Medulla oblongata (tissue), 1 donor: Measurements from ENCODE around the gene PTPN23.
A peak's percentile ranks its signal among the peaks of the same experiment; 100 is the strongest.

Experiments
- DNase-seq: peaks from one replicate; pipeline ENCODE4 v3.0.0-alpha.2; 2015; ENCODE audit errors: extremely low spot score

The PTPN23 gene

GRCh38 chr3:47420511-47421484, 40.0 kb downstream of the PTPN23 start:
- DNase-seq: peak; percentile 96

GRCh38 chr3:47421741-47422649, 41.2 kb downstream of the PTPN23 start:
- DNase-seq: no peak

GRCh38 chr3:47422743-47423142, 41.9 kb downstream of the PTPN23 start:
- DNase-seq: no peak

- DNase-seq: no peak
These were observed 42.8 kb downstream of the PTPN23 start for GRCh38 chr3:47423548-47424145.

- DNase-seq: no peak
These were observed 43.9 kb downstream of the PTPN23 start for GRCh38 chr3:47424434-47425382.

GRCh38 chr3:47425383-47425778, 44.6 kb downstream of the PTPN23 start:
- no peak for DNase-seq

GRCh38 chr3:47425959-47426358, 45.1 kb downstream of the PTPN23 start:
- DNase-seq: no peak

GRCh38 chr3:47427866-47428265, 47.0 kb downstream of the PTPN23 start:
- DNase-seq: no peak

GRCh38 chr3:47428662-47429061, 47.8 kb downstream of the PTPN23 start:
- no peak for DNase-seq

GRCh38 chr3:47429476-47430270, 48.9 kb downstream of the PTPN23 start:
- DNase-seq: no peak

- DNase-seq: no peak
These were observed 49.8 kb downstream of the PTPN23 start for GRCh38 chr3:47430606-47431005.

- DNase-seq: no peak
These were observed 50.4 kb downstream of the PTPN23 start for GRCh38 chr3:47431225-47431624.

GRCh38 chr3:47432673-47433072, 51.9 kb downstream of the PTPN23 start:
- DNase-seq: no peak

GRCh38 chr3:47433796-47434195, 53.0 kb downstream of the PTPN23 start:
- DNase-seq: no peak

- DNase-seq: no peak
These were observed 54.0 kb downstream of the PTPN23 start for GRCh38 chr3:47434849-47435248.

GRCh38 chr3:47436180-47436579, 55.4 kb downstream of the PTPN23 start:
- no peak for DNase-seq

- DNase-seq: peak; percentile 82
These were observed 59.3 kb downstream of the PTPN23 start for GRCh38 chr3:47440131-47440530.

- no peak for DNase-seq
These were observed 61.2 kb downstream of the PTPN23 start for GRCh38 chr3:47441796-47442551.

- DNase-seq: no peak
These were observed 62.8 kb downstream of the PTPN23 start for GRCh38 chr3:47443611-47443995.
